ENCODE data around the gene ID1.
A peak's percentile ranks its signal among the peaks of the same experiment; 100 is the strongest.
"Not testable (repeated sequence)": the region's sequence is repeated elsewhere in the genome, so short reads cannot be mapped to it uniquely, and the experiment has no call there.

Gene ID1

GRCh38 chr20:31602779-31603441, 2.2 kb upstream of the ID1 start:
- DNase-seq: no peak

- DNase-seq: peak; percentile 79 to 89
Observed at GRCh38 chr20:31603822-31604566, 1.1 kb upstream of the ID1 start.

GRCh38 chr20:31604567-31605030, 490 bp upstream of the ID1 start:
- DNase-seq: no peak

GRCh38 chr20:31605902-31606803, 1.1 kb downstream of the ID1 start:
- no peak for DNase-seq

- DNase-seq: no peak
Observed at GRCh38 chr20:31606804-31607639, 1.9 kb downstream of the ID1 start.

GRCh38 chr20:31607640-31608250, 2.7 kb downstream of the ID1 start:
- no peak for DNase-seq

GRCh38 chr20:31608251-31608945, 3.3 kb downstream of the ID1 start:
- no peak for DNase-seq

GRCh38 chr20:31612271-31612640, 7.2 kb downstream of the ID1 start:
- DNase-seq: not testable (repeated sequence)

GRCh38 chr20:31615416-31615815, 10.3 kb downstream of the ID1 start:
- DNase-seq: no peak

- DNase-seq: no peak
Observed at GRCh38 chr20:31617432-31618104, 12.5 kb downstream of the ID1 start.

- DNase-seq: no peak
Observed at GRCh38 chr20:31620246-31620645, 15.2 kb downstream of the ID1 start.

- DNase-seq: not testable (repeated sequence)
Observed at GRCh38 chr20:31623123-31623505, 18.0 kb downstream of the ID1 start.

- DNase-seq: not testable (repeated sequence)
Observed at GRCh38 chr20:31626534-31626933, 21.4 kb downstream of the ID1 start.

GRCh38 chr20:31628057-31628456, 23.0 kb downstream of the ID1 start:
- not testable (repeated sequence) for DNase-seq

GRCh38 chr20:31630187-31630790, 25.2 kb downstream of the ID1 start:
- no peak for DNase-seq

GRCh38 chr20:31632548-31633338, 27.7 kb downstream of the ID1 start:
- no peak for DNase-seq

GRCh38 chr20:31633339-31633914, 28.3 kb downstream of the ID1 start:
- DNase-seq: no peak

GRCh38 chr20:31637660-31638059, 32.6 kb downstream of the ID1 start, which contains the start of gene COX4I2:
COX4I2 (plus strand) TSS chr20:31637912; CDS start chr20:31639018, 1,106 bp downstream.
- no peak for DNase-seq

GRCh38 chr20:31638317-31638716, 33.2 kb downstream of the ID1 start:
- no peak for DNase-seq

Data from hippocampal formation (tissue), 2 donors.